Stimulated activated CD4-positive, alpha-beta T cell treated with anti-CD3 and anti-CD28 coated beads, Interleukin-2, amount 100 ng/mL, for 24 hours (primary cell): Measurements from ENCODE around the gene IL23A.

ENCODE experiments used
- DNase-seq, 2 donors: peaks; one replicate each; pipeline ENCODE4 v3.0.0-alpha.2; 2020

IL23A gene

DNA sequence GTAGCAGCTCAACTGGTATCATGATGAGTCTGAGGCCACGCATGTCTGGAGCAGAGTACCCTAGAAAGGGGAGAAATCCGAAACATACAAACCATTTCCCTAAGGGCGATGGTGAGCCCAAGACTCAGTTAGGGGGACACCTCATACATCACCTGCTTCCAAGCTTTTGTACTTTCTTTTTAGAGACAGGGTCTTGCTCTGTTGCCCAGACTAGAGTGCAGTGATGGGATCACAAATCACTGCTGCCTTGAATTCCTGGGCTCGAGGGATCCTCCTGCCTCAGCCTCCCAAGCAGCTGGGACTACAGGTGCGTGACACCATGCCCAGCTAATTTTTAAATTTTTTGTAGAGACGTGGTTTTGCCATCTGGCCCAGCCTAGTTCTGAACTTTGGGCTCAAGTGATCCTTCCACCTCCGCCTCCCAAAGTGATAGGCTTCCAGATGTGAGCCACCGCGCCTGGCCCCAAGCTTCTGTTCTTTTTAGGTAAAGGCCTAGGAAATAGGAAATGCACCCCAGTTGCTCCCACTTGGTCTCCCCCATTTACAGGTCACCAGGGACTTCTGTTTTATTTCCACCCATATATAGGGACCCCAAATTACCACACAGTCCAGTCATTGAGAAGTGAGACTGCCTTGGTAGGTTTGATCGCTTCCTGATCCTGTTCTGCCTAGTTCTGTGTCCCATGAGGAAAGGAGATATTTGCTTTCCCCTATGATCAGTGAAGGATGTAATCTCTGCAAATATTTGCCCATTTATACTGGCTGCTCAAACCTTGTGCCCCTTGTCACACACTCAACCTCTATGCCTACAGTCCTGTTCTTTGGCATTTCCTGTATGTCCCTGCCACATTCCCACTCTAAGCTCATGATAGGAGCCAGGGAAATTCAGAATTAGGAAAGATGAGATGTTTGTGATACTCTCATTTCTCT, 23.7 kb downstream of the IL23A start, which contains the start of gene APOF:
TSS of gene APOF (minus strand) at position 728 of the 930 bp plus-strand sequence. CDS start at position 616, 112 bp downstream.
- DNase-seq = no peak

DNA sequence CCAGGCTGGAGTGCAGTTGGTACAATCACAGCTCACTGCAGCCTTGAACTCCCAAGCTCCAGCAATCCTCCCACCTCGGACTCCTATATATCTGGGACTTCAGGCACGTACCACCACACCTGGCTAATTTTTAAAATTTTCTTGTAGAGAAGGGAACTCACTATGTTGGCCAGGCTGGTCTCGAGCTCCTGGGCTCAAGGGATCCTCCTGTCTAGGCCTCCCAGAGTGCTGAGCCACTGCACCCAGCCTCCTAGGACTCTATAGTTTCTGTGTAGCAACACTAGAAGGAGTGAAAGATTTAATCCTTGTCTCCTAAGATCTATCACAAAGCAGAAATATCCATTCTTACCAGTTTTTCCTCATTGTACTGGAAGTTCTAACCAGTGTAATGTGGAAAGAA, 28.3 kb downstream of the IL23A start:
- no peak for DNase-seq

DNA sequence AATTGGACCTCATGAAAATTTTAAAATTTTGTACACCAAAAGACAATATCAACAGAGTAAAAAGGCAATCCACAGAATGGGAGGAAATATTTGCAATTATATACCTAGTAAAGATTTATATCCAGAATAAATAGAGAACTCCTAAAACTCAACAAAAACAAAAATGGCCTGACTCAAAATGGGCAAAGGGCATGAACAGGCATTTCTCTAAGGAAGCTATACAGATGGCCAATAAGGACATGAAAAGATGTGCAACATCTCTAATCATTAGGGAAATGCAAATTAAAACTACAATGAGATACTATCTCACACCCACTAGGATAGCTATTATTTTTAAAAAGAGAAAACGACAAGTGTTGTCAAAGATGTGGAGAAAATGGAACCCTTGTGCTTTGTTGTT, 34.8 kb downstream of the IL23A start:
- no peak for DNase-seq

DNA sequence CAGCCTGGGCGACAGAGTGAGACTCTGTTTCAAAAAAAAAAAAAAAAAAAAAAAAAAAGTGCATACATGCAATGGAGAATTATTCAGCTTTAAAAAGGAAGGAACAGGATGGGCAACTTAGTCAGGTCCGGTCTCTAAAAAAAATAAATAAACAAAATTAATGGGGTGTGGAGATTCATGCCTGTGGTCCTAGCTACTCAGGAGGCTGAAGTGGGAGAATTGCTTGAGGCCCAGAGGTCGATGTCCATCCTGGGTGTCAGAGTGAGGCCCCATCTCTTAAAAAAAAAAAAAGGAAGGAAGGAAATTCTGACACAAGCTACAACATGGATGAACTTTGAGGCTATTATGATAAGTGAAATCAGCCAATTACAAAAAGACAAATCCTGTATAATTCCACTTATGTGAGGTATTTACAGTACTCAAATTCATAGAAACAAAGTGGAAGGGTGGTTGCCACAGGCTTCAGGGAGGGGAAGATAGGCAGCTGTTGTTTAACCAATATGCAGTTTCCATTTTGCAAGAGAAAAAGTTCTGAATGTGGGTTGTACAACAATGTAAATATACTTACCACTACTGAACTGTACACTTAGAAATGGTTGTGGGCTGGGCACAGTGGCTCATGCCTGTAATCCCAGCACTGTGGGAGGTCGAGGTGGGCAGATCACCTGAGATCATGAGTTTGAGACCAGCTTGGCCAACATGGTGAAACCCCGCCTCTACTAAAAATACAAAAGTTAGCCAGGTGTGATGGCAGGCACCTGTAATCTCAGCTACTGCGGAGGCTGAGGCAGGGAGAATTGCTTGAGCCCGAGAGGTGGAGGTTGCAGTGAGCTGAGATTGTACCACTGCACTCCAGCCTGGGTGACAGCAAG, 36.3 kb downstream of the IL23A start:
- no peak for DNase-seq

DNA sequence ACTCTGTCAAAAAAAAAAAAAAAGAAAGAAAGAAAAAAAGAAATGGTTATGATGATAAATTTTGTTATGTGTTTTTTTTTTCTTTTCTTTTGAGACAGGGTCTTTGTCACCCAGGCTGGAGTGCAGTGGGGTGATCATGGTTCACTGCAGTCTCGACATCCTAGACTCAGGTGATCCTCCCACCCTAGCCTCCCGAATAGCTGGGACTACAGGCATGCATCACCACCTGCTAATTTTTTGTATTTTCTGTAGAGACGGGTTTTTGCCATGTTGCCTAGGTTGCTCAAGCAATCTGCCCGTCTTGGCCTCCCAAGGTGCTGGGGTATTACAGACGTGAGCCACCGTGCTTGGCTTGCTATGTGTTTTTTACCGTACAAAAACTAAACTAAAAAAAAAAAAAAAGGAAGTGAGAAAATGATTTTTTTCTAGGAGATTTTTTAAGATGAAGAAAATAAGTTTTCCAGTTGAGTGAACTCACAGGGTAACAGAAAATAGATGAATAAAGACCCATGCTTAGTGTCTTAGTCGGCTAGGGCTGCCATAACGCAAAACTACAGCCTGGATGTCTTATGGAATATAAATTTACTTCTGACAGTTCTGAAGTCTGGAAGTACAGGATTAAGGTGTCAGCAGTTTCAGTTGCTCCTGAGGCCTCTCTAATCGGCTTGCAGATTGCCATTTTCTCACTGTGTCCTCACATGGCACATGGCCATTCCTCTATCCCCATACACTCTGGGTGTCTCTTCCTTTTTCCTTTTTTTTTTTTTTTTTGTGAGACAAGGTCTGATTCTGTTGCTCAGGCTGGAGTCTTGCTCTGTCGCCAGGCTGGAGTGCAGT, 37.1 kb downstream of the IL23A start:
- DNase-seq = no peak

DNA sequence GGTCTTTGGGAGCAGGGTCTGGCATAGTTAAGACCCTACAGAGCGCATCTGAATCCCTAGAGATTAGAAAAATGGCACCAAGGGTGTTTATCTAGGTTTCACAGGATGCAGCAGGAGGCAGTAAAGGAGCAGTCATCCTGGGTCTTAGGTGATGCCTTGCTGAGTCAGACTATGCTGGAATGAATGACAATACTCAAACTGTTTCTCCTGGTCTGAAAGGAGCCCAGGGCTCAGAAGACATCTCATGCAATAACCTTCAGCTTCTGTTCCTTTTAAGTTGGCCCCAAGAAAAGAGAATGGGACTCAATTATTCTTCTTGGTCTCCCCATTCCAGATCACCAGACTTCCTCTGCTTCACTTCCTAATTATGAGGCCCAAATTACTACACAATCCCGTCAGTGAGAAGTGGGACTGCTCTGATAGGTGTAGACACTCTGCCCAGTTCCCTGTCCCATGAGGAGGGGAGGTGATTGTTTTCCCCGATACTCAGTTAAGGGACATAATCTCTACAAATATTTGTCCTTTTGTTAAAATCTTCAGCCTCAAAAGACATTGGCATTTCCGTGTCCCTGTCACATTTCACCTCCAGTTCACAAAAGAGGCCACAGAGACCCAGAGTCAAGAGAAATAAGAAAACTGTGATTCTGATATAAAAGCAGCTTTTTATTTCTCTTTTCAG, 38.8 kb downstream of the IL23A start:
- DNase-seq = no peak

DNA sequence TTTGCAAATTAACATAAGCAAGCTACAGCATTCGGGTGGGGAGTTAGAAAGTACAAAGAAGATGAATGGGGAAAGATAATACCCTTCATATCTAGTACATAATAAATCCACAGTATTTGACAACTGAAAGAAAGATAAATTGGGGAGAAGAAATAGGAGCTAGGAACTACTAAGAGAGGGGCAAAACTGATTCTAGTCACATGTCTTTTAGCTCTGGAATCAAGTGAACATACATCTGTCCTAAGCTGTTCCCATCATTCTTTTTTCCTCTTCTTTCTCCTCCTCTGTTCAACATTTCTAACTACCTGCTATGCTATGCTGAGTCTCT, 39.3 kb downstream of the IL23A start:
- DNase-seq = no peak

DNA sequence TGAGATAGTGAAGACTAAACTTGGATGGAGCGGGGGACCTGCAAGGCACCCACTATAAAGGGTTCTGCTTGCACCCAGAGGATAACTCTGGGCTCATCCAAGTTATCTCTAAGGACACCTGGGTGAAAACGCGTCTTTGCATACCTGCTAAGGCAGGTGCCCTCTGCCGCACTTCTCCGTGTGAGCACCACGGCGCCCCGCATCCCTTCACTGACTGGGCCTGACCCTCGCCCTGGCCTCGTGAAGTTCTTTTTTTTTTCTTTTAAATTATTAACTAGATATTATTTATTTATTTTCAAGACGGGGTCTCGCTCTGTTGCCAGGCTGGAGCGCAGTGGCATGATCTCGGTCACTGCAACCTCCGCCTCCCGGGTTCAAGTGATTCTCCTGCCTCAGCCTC, 43.9 kb downstream of the IL23A start:
- no peak for DNase-seq

DNA sequence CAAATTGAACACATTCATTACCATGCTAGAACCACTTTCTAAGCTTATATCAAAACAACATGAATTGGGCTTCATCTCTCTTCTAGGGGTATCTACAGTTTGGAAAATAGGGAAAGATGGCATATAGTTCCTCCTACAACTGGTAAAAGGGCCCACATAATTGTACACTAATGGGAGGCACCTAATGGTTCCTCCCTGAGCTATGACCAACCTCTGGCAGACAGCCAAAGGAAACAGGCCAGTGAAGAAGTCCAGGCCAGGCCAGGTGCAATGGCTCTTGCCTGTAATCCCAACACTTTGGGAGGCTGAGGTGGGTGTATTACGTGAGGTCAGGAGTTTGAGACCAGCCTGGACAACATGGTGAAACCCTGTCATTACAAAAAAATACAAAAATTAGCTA, 47.2 kb downstream of the IL23A start:
- DNase-seq = no peak

DNA sequence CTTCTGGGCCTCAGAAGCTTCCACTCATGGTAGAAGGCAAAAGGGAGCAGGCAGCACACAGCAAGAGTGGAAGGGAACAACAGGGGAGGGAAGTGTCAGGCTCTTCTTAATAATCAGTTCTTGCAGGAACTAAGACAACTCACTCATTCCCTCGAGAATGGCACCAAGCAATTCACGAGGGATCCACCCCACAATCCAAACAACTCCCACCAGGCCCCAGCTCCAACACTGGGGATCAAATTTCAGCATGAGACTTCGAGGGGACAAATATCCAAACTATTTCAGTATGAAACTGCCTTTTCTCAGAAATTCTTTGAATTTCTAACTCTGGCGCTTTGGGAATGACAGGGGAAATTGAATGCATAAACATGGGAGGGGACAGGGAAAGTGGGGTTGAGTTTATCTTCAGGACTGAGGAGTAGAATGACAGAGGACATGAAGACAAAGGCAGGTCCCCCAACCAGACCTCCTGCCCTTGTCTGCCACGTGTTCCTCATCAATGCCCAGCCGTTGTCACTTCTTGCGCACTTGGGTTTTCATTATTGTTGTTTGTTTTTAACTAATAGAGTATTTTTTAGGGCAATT, 48.6 kb downstream of the IL23A start:
- no peak for DNase-seq

DNA sequence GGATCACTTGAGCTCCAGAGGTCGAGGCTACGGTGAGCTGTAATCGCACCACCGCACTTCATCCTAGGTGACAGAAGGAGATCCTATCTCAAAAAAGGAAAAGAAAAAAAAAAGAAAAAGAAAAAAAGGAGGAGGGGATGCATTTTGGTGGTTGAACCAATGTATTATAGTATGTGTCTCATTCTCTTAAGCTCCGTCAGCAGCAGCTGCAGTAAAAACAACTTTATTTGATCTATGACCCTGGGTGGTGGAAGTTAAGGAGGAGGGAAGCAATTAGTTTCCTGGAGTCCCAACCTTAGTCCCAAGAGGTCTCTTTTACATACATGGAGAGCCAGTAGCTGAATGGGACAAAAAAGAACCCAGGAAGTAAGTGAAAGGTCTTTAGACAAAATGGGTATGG, 50.7 kb downstream of the IL23A start:
- DNase-seq = no peak
